Heart left ventricle (tissue), 16 donors: ENCODE measurements around the gene CTXN1. TPM values are rescaled to one million over a fixed set of nuclear protein-coding genes. Genes with fewer than 3 reads are reported as not detected.
A peak's percentile ranks its signal among the peaks of the same experiment; 100 is the strongest.
"Not testable (repeated sequence)": the region's sequence is repeated elsewhere in the genome, so short reads cannot be mapped to it uniquely, and the experiment has no call there.

Source experiments
- ATAC-seq, 4 donors: fragments of 200-7000 bp; cut with Tn5 transposase; one replicate each; pipeline ENCODE4 v1.9.1; 2020 to 2022; ENCODE audit warnings: moderate library complexity in 4 of 4, mild to moderate bottlenecking in 3 of 4, moderate number of reproducible peaks in 1 of 4
- DNase-seq, 5 donors: peaks; one replicate each; pipeline ENCODE4 v3.0.0-alpha.2; 2020
- H3K27ac ChIP-seq, 12 donors: fragments of 200-600 bp; sonication (generic) in 4 of 12; one replicate each; pipeline versions ENCODE4 v1.5.0 to v1.8.0; 2016 to 2022; ENCODE audit warnings: mild to moderate bottlenecking in 2 of 12
- H3K27me3 ChIP-seq, 9 donors: fragments of 200-600 bp; sonication (generic) in 2 of 9; one replicate each; pipeline versions ENCODE4 v1.5.1 to v1.8.0; 2016 to 2022; ENCODE audit warnings: mild to moderate bottlenecking in 3 of 9
- H3K36me3 ChIP-seq, 9 donors: fragments of 200-600 bp; sonication (generic) in 2 of 9; one replicate each; pipeline versions ENCODE4 v1.5.0 to v1.8.0; 2018 to 2022; ENCODE audit warnings: mild to moderate bottlenecking in 2 of 9
- H3K4me1 ChIP-seq, 12 donors: fragments of 200-600 bp; sonication (generic) in 4 of 12; one replicate each; pipeline versions ENCODE4 v1.5.0 to v1.8.0; 2016 to 2022; ENCODE audit warnings: mild to moderate bottlenecking in 3 of 12
- H3K4me3 ChIP-seq, 12 donors: fragments of 200-600 bp; sonication (generic) in 4 of 12; one replicate each; pipeline versions ENCODE4 v1.5.0 to v1.8.0; 2017 to 2022; ENCODE audit warnings: mild to moderate bottlenecking in 9 of 12, moderate library complexity in 4 of 12
- H3K9me3 ChIP-seq, 12 donors: fragments of 200-600 bp; sonication (generic) in 4 of 12; one replicate each; pipeline versions ENCODE4 v1.5.0 to v1.8.0; 2016 to 2022; ENCODE audit warnings: mild to moderate bottlenecking in 1 of 12
- POLR2A ChIP-seq, 2 donors: fragments of 450-650 bp; IDR thresholded peaks; one replicate each; pipeline ENCODE4 v1.6.1; 2017; ENCODE audit warnings: antibody characterized with exemption in 2 of 2, mild to moderate bottlenecking in 2 of 2, moderate library complexity in 2 of 2
- WGBS, 4 donors: extraction: QIAGEN DNeasy Blood & Tissue Kit in 2 of 4; methylation state at CpG; one replicate each; pipeline versions ENCODE4 v1.1.5 to v1.1.7; 2013 to 2018; 5-methylcytosine and 5-hydroxymethylcytosine counted together
- intact Hi-C, 10 donors: fragments of 100-400 bp; cut with DNase I; formaldehyde crosslinking; loops; one replicate each; pipeline versions ENCODE4 v1.11.1 to v1.14.2; 2022
- polyA plus RNA-seq, 2 donors: library from polyadenylated mRNA; stranded (reverse); fragments of 200-250 nt; gene quantifications; one replicate each; pipeline ENCODE4 v1.2.3, GENCODE V29; 2013
- total RNA-seq, 9 donors: library from RNA; depleted of rRNA in 2 of 9; stranded (reverse); fragments of >200 nt in 2 of 9; fragmentation: NEBNext Ultra II Directional in 3 of 9; extraction: Animal tissue kit (Norgen Biotek cat#: 25700) in 3 of 9; gene quantifications; one replicate each; pipeline versions ENCODE4 v1.1.0 to v1.2.4, GENCODE V29; 2016 to 2023
- TF ChIP-seq, protein P1 (sequence below), 12 donors: fragments of 200-600 bp; sonication (generic) in 4 of 12; IDR thresholded peaks; one replicate each; pipeline versions ENCODE4 v1.5.0 to v1.8.0; 2018 to 2022; ENCODE audit warnings: antibody characterized with exemption in 12 of 12, mild to moderate bottlenecking in 5 of 12
- donor health status: ischemic (EF 13 %, LVEDD 7.1; RV severe dilation, severe dysfunction).
- donor health status: healthy with polysubstance abuse.
- donor health status: DM: no; HTN: yes; CAD: no.
- donor health status: DM: no; HTN: no; CAD: no.
- donor health status: ischemic (EF 25% LVEDD 6.9; RV normal size, moderate dysfunction).
- donor health status: ischemic (EF 25% LVEDD 5.7; RV mildly dilated, moderate dysfunction).
- donor health status: healthy.
- donor health status: DM: yes; HTN: yes; CAD: no.
- donor health status: ischemic (EF 35%, LVEDD 5.7; RV mildly dilated, moderate dysfunction).
- donor health status: nonischemic (EF 11% LVEDD 7.7; RV severe dilation, severe dysfunction).
- donor health status: DM: yes; HTN: yes; CAD: no.
- donor health status: PGD.
- donor health status: ischemic (EF 29% LVEDD 5.4; RV normal size, mild dysfunction).
- donor health status: nonischemic (EF 23%, LVEDD 6.1; RV moderate dilation, normal function).

Gene CTXN1
- total and polyA plus RNA-seq, 11 donors = 0.21 to 3.3 (median 0.48) TPM; not detected in 3

- ATAC-seq (no peak), DNase-seq (peak in 1 of 5 donors; percentile 20)
- peaks cover 0 to 98% (median 82%) of the 10 kb centered on the region in 9 donors for H3K36me3 ChIP-seq
- no peak overlapping the region for H3K27ac ChIP-seq
- no peak for TF ChIP-seq POLR2A (IDR thresholded peaks at IDR 0.05)
- TF ChIP-seq, protein P1, sequence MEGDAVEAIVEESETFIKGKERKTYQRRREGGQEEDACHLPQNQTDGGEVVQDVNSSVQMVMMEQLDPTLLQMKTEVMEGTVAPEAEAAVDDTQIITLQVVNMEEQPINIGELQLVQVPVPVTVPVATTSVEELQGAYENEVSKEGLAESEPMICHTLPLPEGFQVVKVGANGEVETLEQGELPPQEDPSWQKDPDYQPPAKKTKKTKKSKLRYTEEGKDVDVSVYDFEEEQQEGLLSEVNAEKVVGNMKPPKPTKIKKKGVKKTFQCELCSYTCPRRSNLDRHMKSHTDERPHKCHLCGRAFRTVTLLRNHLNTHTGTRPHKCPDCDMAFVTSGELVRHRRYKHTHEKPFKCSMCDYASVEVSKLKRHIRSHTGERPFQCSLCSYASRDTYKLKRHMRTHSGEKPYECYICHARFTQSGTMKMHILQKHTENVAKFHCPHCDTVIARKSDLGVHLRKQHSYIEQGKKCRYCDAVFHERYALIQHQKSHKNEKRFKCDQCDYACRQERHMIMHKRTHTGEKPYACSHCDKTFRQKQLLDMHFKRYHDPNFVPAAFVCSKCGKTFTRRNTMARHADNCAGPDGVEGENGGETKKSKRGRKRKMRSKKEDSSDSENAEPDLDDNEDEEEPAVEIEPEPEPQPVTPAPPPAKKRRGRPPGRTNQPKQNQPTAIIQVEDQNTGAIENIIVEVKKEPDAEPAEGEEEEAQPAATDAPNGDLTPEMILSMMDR (IDR thresholded peaks at IDR 0.05) = no peak
- H3K4me3 ChIP-seq = no peak overlapping the region
- WGBS, 4 donors = 86 to 89% (median 88%) methylated on average over 12 of the region's 12 CpGs
- H3K4me1 ChIP-seq = no peaks in the 10 kb centered on the region
- no peaks in the 10 kb centered on the region for H3K27me3 ChIP-seq
- intact Hi-C loops = loop anchor here in 2 of 10 donors (5.0 to 10.0 kb wide), 2 partner anchors 37 to 179 kb away; partner anchors contain the start of gene FBN3 (in 1 of the 2)
- H3K9me3 ChIP-seq = no peaks in the 10 kb centered on the region
Observed at GRCh38 chr19:7965259-7965841, 39.4 kb upstream of the CTXN1 start.

- H3K9me3 ChIP-seq = no peaks in the 10 kb centered on the region
- H3K27ac ChIP-seq = no peak overlapping the region
- H3K36me3 ChIP-seq = peaks cover 0 to 89% (median 84%) of the 10 kb centered on the region in 9 donors
- H3K4me3 ChIP-seq = no peak overlapping the region
- H3K4me1 ChIP-seq = no peaks in the 10 kb centered on the region
- ATAC-seq = no peak
- intact Hi-C loops = loop anchor here in 1 of 10 donors (10.0 kb wide), 1 partner anchor 181 kb away; the partner anchor contains the start of gene FBN3
- TF ChIP-seq, protein P1 (IDR thresholded peaks at IDR 0.05) = no peak
- no peak for TF ChIP-seq POLR2A (IDR thresholded peaks at IDR 0.05)
- no peaks in the 10 kb centered on the region for H3K27me3 ChIP-seq
- DNase-seq = peak in 2 of 5 donors; percentile 18 to 34
- 88 to 95% (median 92%) methylated on average over 24 to 25 of the region's 25 CpGs for WGBS, 4 donors
Observed at GRCh38 chr19:7963566-7963965, 37.6 kb upstream of the CTXN1 start.

DNA sequence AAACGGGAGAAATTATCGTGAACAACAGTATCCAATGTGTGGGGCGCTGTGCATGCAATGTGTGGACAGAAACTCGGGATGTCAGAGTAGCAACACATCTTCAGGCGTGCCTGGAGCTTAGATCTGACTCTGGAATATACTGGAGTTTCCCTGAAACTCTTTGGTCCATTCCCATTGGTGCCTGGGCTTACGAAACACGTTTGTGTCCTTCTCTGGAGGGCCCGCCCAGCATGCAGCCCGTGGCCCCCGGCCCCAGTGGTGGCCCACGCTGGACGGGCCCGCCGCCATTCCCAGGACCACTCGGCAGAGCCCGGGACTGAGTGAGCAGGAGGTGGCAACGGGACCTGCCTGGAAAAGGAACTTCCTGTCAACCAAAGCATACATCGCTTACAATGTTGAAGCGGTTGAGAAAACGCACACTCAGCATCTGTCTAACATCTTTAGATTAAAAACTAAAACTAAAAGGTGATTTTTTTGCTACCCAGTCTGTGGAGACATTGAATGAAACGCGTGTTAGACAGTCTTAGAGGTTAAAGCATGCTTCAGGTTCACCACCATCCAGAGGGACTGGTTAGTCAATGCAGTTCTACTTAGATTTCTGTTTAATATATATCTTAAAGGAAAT, 36.8 kb upstream of the CTXN1 start:
- H3K9me3 ChIP-seq = no peaks in the 10 kb centered on the region
- peaks cover 0 to 90% (median 78%) of the 10 kb centered on the region in 9 donors for H3K36me3 ChIP-seq
- no peak for DNase-seq
- no peak overlapping the region for H3K4me3 ChIP-seq
- ATAC-seq = no peak
- H3K27me3 ChIP-seq = no peaks in the 10 kb centered on the region
- H3K27ac ChIP-seq = no peak overlapping the region
- no peaks in the 10 kb centered on the region for H3K4me1 ChIP-seq
- no peak for TF ChIP-seq POLR2A (IDR thresholded peaks at IDR 0.05)
- TF ChIP-seq, protein P1 (IDR thresholded peaks at IDR 0.05) = no peak
- intact Hi-C loops = loop anchor here in 1 of 10 donors (10.0 kb wide), 1 partner anchor 182 kb away; the partner anchor contains the start of gene FBN3
- WGBS, 4 donors = 89 to 92% (median 90%) methylated on average over 22 of the region's 22 CpGs

- no peak for TF ChIP-seq POLR2A (IDR thresholded peaks at IDR 0.05)
- TF ChIP-seq, protein P1 (IDR thresholded peaks at IDR 0.05) = no peak
- no peaks in the 10 kb centered on the region for H3K9me3 ChIP-seq
- H3K4me3 ChIP-seq = no peak overlapping the region
- H3K36me3 ChIP-seq = peaks cover 0 to 83% (median 72%) of the 10 kb centered on the region in 9 donors
- intact Hi-C loops = loop anchor here in 1 of 10 donors (10.0 kb wide), 1 partner anchor 183 kb away; the partner anchor contains the start of gene FBN3
- no peaks in the 10 kb centered on the region for H3K27me3 ChIP-seq
- 89 to 92% (median 91%) methylated on average over 13 of the region's 13 CpGs for WGBS, 4 donors
- no peak overlapping the region for H3K27ac ChIP-seq
- no peak for ATAC-seq
- no peak for DNase-seq
- H3K4me1 ChIP-seq = no peaks in the 10 kb centered on the region
Observed at GRCh38 chr19:7961920-7962626, 36.1 kb upstream of the CTXN1 start.

- not testable (repeated sequence) for H3K4me3 ChIP-seq, DNase-seq, H3K27ac ChIP-seq, H3K27me3 ChIP-seq, H3K4me1 ChIP-seq, ATAC-seq, H3K9me3 ChIP-seq
- 90 to 94% (median 92%) methylated on average over 4 of the region's 4 CpGs for WGBS, 4 donors
- intact Hi-C loops = loop anchor here in 1 of 10 donors (10.0 kb wide), 1 partner anchor 184 kb away; the partner anchor contains the start of gene FBN3
- H3K36me3 ChIP-seq = peaks cover 0 to 73% (median 66%) of the 10 kb centered on the region in 9 donors
Observed at GRCh38 chr19:7961082-7961481, 35.1 kb upstream of the CTXN1 start.
